ENCODE results near the gene RTN4R.
"Not testable (repeated sequence)": the region's sequence is repeated elsewhere in the genome, so short reads cannot be mapped to it uniquely, and the experiment has no call there.

The RTN4R gene

GRCh38 chr22:20275325-20275724, 7.2 kb upstream of the RTN4R start:
- H3K4me3 ChIP-seq (ENCODE audit: low read depth, low read length); POLR2A ChIA-PET; H3K27ac ChIP-seq (ENCODE audit: extremely low read depth, low read depth, low read length); H3K9me3 ChIP-seq (ENCODE audit: control insufficient read depth, insufficient read depth, low read depth, low read length); H3K36me3 ChIP-seq (ENCODE audit: control insufficient read depth in 2 of 2, insufficient read depth in 1 of 2, low read length in 2 of 2); H3K4me1 ChIP-seq (ENCODE audit: control insufficient read depth, insufficient read depth, low read length): not testable (repeated sequence)
- 0 out of 2 replicates have a peak, but pooled peaks have one; percentile 18 for TF ChIP-seq GLIS2 (tag by site-specific recombination; IDR thresholded peaks at IDR 0.05)
- CTCF ChIA-PET = interaction anchor here (2.2 kb wide), 1 partner anchor 118 kb away, joined by 5 read pairs; no protein-coding TSS in a partner anchor

- H3K4me3 ChIP-seq (ENCODE audit: low read depth, low read length); POLR2A ChIA-PET; H3K27ac ChIP-seq (ENCODE audit: extremely low read depth, low read depth, low read length); CTCF ChIA-PET; H3K4me1 ChIP-seq (ENCODE audit: control insufficient read depth, insufficient read depth, low read length); H3K36me3 ChIP-seq (ENCODE audit: control insufficient read depth in 2 of 2, insufficient read depth in 1 of 2, low read length in 2 of 2); H3K9me3 ChIP-seq (ENCODE audit: control insufficient read depth, insufficient read depth, low read depth, low read length): not testable (repeated sequence)
These were observed 6.3 kb upstream of the RTN4R start for GRCh38 chr22:20274374-20274773.

GRCh38 chr22:20273758-20274181, 5.7 kb upstream of the RTN4R start:
- H3K4me1 ChIP-seq (ENCODE audit: control insufficient read depth, insufficient read depth, low read length) = no peaks in the 10 kb centered on the region
- no peak overlapping the region for H3K27ac ChIP-seq (ENCODE audit: extremely low read depth, low read depth, low read length)
- H3K9me3 ChIP-seq (ENCODE audit: control insufficient read depth, insufficient read depth, low read depth, low read length) = no peaks in the 10 kb centered on the region
- POLR2A ChIA-PET = no interaction called here
- H3K4me3 ChIP-seq (ENCODE audit: low read depth, low read length) = no peak overlapping the region
- TF ChIP-seq KLF1 (tag by site-specific recombination; IDR thresholded peaks at IDR 0.05) (peak; percentile 89), ZNF221 (tag by site-specific recombination; IDR thresholded peaks at IDR 0.05; ENCODE audit: borderline replicate concordance) (no peak)
- H3K36me3 ChIP-seq (ENCODE audit: control insufficient read depth in 2 of 2, insufficient read depth in 1 of 2, low read length in 2 of 2) = no peaks in the 10 kb centered on the region
- CTCF ChIA-PET = interaction anchor here (0.9 kb wide), 1 partner anchor 12 kb away, joined by 3 read pairs; no protein-coding TSS in a partner anchor

GRCh38 chr22:20272700-20273099, 4.6 kb upstream of the RTN4R start:
- no peaks in the 10 kb centered on the region for H3K9me3 ChIP-seq (ENCODE audit: control insufficient read depth, insufficient read depth, low read depth, low read length)
- H3K4me3 ChIP-seq (ENCODE audit: low read depth, low read length) = no peak overlapping the region
- H3K36me3 ChIP-seq (ENCODE audit: control insufficient read depth in 2 of 2, insufficient read depth in 1 of 2, low read length in 2 of 2) = no peaks in the 10 kb centered on the region
- H3K27ac ChIP-seq (ENCODE audit: extremely low read depth, low read depth, low read length) = no peak overlapping the region
- ChIA-PET CTCF (interaction anchor here (0.6 to 0.9 kb wide), 2 partner anchors 13 to 101 kb away, joined by 3 read pairs; no protein-coding TSS in a partner anchor), POLR2A (no interaction called here)
- no peaks in the 10 kb centered on the region for H3K4me1 ChIP-seq (ENCODE audit: control insufficient read depth, insufficient read depth, low read length)
- TF ChIP-seq GFI1B (tag by site-specific recombination; IDR thresholded peaks at IDR 0.05) (no peak), ZNF24 (tag by site-specific recombination; IDR thresholded peaks at IDR 0.05) (no peak), ZNF843 (tag by site-specific recombination; IDR thresholded peaks at IDR 0.05) (no peak), ZIC2 (tag by site-specific recombination; IDR thresholded peaks at IDR 0.05) (peak; percentile 33), ZNF211 (tag by site-specific recombination; IDR thresholded peaks at IDR 0.05; ENCODE audit: low read depth) (no peak), MYNN (tag by site-specific recombination; IDR thresholded peaks at IDR 0.05; ENCODE audit: borderline replicate concordance) (no peak), EGR2 (tag by site-specific recombination; IDR thresholded peaks at IDR 0.05; ENCODE audit: low read depth) (0 out of 2 replicates have a peak, but pooled peaks have one; percentile 27), HIC1 (tag by site-specific recombination; IDR thresholded peaks at IDR 0.05) (no peak), ZNF221 (tag by site-specific recombination; IDR thresholded peaks at IDR 0.05; ENCODE audit: borderline replicate concordance) (no peak)

- H3K27ac ChIP-seq (ENCODE audit: extremely low read depth, low read depth, low read length) = no peak overlapping the region
- ChIA-PET POLR2A (no interaction called here), CTCF (interaction anchor here (0.6 kb wide), 1 partner anchor 33 kb away, joined by 3 read pairs; no protein-coding TSS in a partner anchor)
- no peak for TF ChIP-seq KLF10 (tag by site-specific recombination; IDR thresholded peaks at IDR 0.05)
- TF ChIP-seq ZBTB48 (tag by site-specific recombination; IDR thresholded peaks at IDR 0.05) = 0 out of 2 replicates have a peak, but pooled peaks have one; percentile 35
- no peak for TF ChIP-seq PRDM1 (tag by site-specific recombination; IDR thresholded peaks at IDR 0.05)
- no peak for TF ChIP-seq ZNF585B (tag by site-specific recombination; IDR thresholded peaks at IDR 0.05)
- no peak for TF ChIP-seq MZF1 (tag by site-specific recombination; IDR thresholded peaks at IDR 0.05; ENCODE audit: borderline replicate concordance)
- no peak for TF ChIP-seq MYNN (tag by site-specific recombination; IDR thresholded peaks at IDR 0.05; ENCODE audit: borderline replicate concordance)
- no peak for TF ChIP-seq ZNF169 (tag by site-specific recombination; IDR thresholded peaks at IDR 0.05)
- no peaks in the 10 kb centered on the region for H3K36me3 ChIP-seq (ENCODE audit: control insufficient read depth in 2 of 2, insufficient read depth in 1 of 2, low read length in 2 of 2)
- H3K4me3 ChIP-seq (ENCODE audit: low read depth, low read length) = no peak overlapping the region
- no peaks in the 10 kb centered on the region for H3K9me3 ChIP-seq (ENCODE audit: control insufficient read depth, insufficient read depth, low read depth, low read length)
- no peaks in the 10 kb centered on the region for H3K4me1 ChIP-seq (ENCODE audit: control insufficient read depth, insufficient read depth, low read length)
These were observed 4.1 kb upstream of the RTN4R start for GRCh38 chr22:20272174-20272573.

All from HEK293 (cell line).